ENCODE data around the gene FBXL19. TPM values are rescaled to one million over a fixed set of nuclear protein-coding genes. Genes with fewer than 3 reads are reported as not detected.

Gene FBXL19
- total and polyA plus RNA-seq, 9 of the 15 experiments (the other 6 are each of a cell fraction or from before 2014, with no cell fraction given) = 0.13 to 48.0 (median 13.5) TPM; not detected in 1

DNA sequence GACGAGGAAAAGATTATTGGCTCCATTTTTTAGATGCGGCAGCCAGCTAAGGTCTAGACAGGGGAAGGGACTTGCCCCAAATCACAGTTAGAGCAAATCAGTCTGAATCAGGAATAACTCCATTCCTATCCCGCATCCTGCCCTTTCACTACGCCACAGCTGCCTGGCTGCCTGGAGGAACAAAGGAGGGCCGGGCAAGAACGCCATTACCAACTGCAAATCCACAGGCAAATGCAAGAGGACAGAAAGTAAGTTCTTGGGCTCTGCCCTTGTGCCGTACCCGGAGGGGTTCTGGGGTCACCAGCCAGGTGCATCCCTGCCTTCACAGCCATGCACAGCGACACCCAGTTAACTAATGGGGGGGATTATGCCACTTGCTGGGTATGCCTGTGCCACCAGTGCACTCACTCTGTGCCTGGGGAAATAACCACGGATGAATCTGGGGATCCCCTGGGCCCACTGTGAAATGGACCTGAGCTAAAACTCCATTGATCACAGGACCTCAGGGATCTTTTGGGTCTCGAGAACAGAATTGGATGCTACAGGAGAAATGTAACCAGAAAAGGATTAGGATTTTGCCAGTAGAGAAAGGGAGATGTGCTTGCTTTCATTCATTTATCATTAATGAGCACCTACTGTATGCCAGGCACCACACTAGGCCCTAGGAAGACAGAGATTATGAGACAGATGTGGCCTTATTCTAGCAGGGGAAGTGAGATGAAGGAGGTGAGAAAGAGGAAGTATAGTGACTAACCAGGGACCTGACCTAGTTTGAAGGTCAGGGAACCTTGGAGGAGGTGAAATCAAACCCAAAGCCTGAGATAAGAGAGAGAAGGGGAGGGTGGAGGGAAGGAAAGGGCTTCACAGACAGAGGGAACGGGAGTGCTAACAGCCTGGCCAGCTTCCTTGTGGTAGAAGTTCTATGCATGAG is 47.2 kb upstream of the FBXL19 start (continued):
- TF ChIP-seq ZFP91 (CRISPR knock-in tag; IDR thresholded peaks at IDR 0.05) = no peak
- TF ChIP-seq ZNF121 (CRISPR knock-in tag; conservative IDR thresholded peaks at IDR 0.05) = peak; percentile 69
- peak; percentile 95 for TF ChIP-seq HDAC2 (IDR thresholded peaks at IDR 0.05)
- TF ChIP-seq, protein P1, sequence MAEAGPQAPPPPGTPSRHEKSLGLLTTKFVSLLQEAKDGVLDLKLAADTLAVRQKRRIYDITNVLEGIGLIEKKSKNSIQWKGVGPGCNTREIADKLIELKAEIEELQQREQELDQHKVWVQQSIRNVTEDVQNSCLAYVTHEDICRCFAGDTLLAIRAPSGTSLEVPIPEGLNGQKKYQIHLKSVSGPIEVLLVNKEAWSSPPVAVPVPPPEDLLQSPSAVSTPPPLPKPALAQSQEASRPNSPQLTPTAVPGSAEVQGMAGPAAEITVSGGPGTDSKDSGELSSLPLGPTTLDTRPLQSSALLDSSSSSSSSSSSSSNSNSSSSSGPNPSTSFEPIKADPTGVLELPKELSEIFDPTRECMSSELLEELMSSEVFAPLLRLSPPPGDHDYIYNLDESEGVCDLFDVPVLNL (CRISPR knock-in tag; IDR thresholded peaks at IDR 0.05; ENCODE audit: low read depth) = 0 out of 2 replicates have a peak, but pooled peaks have one; percentile 20
- TF ChIP-seq TCF3 (CRISPR knock-in tag; IDR thresholded peaks at IDR 0.05) = peak; percentile 27
- 0 out of 2 replicates have a peak, but pooled peaks have one; percentile 31 for TF ChIP-seq GTF2E2 (tag; IDR thresholded peaks at IDR 0.05)
- TF ChIP-seq AFF1 (IDR thresholded peaks at IDR 0.05; ENCODE audit: low read depth in 1 of 2, partially characterized antibody in 2 of 2) = peak in 1 of 2 experiments; percentile 69
- TF ChIP-seq, protein P2, sequence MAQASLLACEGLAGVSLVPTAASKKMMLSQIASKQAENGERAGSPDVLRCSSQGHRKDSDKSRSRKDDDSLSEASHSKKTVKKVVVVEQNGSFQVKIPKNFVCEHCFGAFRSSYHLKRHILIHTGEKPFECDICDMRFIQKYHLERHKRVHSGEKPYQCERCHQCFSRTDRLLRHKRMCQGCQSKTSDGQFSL (CRISPR knock-in tag; IDR thresholded peaks at IDR 0.05) = peak; percentile 82; the same call in 1 of the 2 replicates
- TF ChIP-seq, protein P2 (tag; IDR thresholded peaks at IDR 0.05) = no peak
- TF ChIP-seq WHSC1 (IDR thresholded peaks at IDR 0.05; ENCODE audit: low read length) = no peak
- peak in 1 of 2 experiments; percentile 66; a peak in 1 of 4 replicates for TF ChIP-seq ETV6 (IDR thresholded peaks at IDR 0.05; ENCODE audit: borderline replicate concordance in 1 of 2, low read depth in 2 of 2, low read length in 1 of 2)
- TF ChIP-seq ETV6 (CRISPR knock-in tag; IDR thresholded peaks at IDR 0.05; ENCODE audit: borderline replicate concordance) = no peak
- peak; percentile 53; the same call in 1 of the 2 replicates for TF ChIP-seq TARDBP (IDR thresholded peaks at IDR 0.05)

Data from K562 (cell line).